ENCODE data around the gene NFKBIA.

DNA sequence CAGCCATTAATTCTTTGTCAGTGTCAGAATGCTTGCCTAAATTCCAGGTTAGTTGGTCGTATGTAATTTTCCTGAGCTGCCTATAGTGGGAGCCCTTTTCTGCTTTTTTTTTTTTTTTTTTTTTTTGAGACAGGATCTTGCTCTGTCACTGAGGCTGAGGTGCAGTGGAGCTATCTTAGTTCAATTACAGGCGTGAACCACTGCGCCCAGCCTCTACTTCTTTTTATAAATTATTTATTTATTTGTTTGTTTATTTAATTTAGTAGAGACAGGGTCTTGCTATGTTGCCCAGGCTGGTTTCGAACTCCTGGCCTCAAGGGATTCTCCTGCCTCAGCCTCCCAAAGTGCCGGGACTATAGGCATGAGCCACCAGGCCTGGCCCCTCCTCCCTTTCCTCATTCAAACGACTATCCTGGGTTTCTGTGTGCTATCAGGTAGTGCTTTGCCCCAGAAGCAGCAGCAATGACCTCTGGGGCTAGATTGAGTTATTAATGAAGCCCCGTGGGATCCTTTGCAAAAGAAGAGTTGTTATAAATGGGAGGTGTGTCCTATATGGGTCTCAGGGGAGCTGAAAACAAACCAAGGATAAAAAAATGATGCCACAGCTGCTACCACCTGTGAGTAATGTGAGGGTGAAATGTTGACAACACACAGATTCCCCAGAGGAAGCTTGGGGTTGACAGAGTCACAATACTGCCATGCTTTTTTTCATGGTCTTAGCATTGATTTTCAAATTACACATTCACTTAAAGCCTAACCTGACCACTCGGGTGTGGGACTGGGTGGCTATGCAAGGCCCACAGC is 34.6 kb upstream of the NFKBIA start:
- TF ChIP-seq EP300 (IDR thresholded peaks at IDR 0.05; ENCODE audit: low read depth): no peak
- TF ChIP-seq, protein P1, sequence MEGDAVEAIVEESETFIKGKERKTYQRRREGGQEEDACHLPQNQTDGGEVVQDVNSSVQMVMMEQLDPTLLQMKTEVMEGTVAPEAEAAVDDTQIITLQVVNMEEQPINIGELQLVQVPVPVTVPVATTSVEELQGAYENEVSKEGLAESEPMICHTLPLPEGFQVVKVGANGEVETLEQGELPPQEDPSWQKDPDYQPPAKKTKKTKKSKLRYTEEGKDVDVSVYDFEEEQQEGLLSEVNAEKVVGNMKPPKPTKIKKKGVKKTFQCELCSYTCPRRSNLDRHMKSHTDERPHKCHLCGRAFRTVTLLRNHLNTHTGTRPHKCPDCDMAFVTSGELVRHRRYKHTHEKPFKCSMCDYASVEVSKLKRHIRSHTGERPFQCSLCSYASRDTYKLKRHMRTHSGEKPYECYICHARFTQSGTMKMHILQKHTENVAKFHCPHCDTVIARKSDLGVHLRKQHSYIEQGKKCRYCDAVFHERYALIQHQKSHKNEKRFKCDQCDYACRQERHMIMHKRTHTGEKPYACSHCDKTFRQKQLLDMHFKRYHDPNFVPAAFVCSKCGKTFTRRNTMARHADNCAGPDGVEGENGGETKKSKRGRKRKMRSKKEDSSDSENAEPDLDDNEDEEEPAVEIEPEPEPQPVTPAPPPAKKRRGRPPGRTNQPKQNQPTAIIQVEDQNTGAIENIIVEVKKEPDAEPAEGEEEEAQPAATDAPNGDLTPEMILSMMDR (IDR thresholded peaks at IDR 0.05): peak; percentile 12 to 45 (median 19)

All from transverse colon (tissue), 3 donors.